Measurements from ENCODE around the gene ACSBG1.

DNA sequence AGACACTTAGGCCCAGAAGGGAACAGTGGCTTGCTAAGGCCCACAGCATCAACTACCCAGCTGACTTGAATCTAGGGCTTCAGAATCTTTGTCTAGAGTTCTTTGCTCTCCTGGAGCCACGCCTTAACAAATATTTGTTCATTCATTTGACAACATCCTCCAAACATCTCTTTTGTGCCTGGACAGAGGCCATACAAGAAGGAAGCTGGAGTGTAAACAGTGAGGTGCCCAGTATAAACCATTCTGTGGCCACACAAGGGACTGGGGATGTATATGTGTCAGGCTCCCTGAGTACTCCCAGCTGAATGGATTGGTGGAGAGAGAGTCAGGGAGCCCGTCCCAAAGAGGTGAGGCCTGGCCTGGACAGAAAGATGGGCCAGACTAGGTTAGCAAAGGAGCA, 106.5 kb downstream of the ACSBG1 start:
- TF ChIP-seq, protein P1, sequence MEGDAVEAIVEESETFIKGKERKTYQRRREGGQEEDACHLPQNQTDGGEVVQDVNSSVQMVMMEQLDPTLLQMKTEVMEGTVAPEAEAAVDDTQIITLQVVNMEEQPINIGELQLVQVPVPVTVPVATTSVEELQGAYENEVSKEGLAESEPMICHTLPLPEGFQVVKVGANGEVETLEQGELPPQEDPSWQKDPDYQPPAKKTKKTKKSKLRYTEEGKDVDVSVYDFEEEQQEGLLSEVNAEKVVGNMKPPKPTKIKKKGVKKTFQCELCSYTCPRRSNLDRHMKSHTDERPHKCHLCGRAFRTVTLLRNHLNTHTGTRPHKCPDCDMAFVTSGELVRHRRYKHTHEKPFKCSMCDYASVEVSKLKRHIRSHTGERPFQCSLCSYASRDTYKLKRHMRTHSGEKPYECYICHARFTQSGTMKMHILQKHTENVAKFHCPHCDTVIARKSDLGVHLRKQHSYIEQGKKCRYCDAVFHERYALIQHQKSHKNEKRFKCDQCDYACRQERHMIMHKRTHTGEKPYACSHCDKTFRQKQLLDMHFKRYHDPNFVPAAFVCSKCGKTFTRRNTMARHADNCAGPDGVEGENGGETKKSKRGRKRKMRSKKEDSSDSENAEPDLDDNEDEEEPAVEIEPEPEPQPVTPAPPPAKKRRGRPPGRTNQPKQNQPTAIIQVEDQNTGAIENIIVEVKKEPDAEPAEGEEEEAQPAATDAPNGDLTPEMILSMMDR (IDR thresholded peaks at IDR 0.05; ENCODE audit: low read length): no peak
- TF ChIP-seq EZH2 (optimal IDR thresholded peaks at IDR 0.05; ENCODE audit: low read depth, low read length) (no peak), EZH2phosphoT487 (IDR thresholded peaks at IDR 0.05; ENCODE audit: low read length) (no peak)

Measured in MM.1S (cell line).